BLaER1 (cell line): Measurements from ENCODE around the gene BAG5.

Source experiments
- H3K27ac ChIP-seq: shearing (Covaris generic); formaldehyde crosslinking; 2 replicates; pipeline ENCODE4 v1.8.1; 2022
- H3K27me3 ChIP-seq: shearing (Covaris generic); formaldehyde crosslinking; 2 replicates; pipeline ENCODE4 v1.8.1; 2022
- H3K36me3 ChIP-seq: shearing (Covaris generic); formaldehyde crosslinking; 2 replicates; pipeline ENCODE4 v1.8.1; 2022
- H3K4me1 ChIP-seq: shearing (Covaris generic); formaldehyde crosslinking; 2 replicates; pipeline ENCODE4 v1.8.1; 2022
- H3K4me2 ChIP-seq: shearing (Covaris generic); formaldehyde crosslinking; 2 replicates; pipeline ENCODE4 v1.8.1; 2022
- H3K4me3 ChIP-seq: shearing (Covaris generic); formaldehyde crosslinking; 2 replicates; pipeline ENCODE4 v1.8.1; 2022
- H3K9ac ChIP-seq: shearing (Covaris generic); formaldehyde crosslinking; 2 replicates; pipeline ENCODE4 v1.8.1; 2022
- H3K9me3 ChIP-seq: shearing (Covaris generic); formaldehyde crosslinking; 2 replicates; pipeline ENCODE4 v1.8.1; 2022
- H4K20me1 ChIP-seq: shearing (Covaris generic); formaldehyde crosslinking; 2 replicates; pipeline ENCODE4 v1.8.1; 2022
- Cebpa-rat ChIP-seq: shearing (Covaris generic); IDR thresholded peaks from 2 replicates; pipeline ENCODE4 v1.8.1; 2022

The BAG5 gene

DNA sequence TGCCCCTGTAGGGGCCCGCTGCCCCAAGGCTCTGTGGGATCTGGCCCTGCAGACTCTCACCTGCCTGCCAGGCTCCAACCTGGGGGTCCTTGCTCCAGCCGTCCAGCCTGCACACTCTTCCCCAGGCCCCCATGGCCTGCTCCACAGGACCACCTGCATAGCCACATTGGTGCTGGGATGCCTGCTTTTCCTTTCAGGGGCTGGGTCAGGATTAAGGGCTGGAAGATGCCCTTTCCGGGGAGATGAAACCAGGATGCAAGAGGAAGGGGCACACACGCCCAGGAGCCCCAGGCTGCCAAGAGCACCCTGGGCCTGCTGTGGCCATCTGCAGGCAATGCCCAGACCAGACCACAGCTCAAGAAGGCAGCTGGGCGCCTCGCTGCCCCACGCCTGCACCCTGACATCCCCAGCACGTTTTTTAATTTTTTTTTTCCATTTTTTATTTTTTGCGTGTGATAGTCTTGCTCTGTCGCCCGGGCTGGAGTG lies 15.0 kb downstream of the BAG5 start:
- Histone ChIP-seq H3K9me3 (no peaks in the 10 kb centered on the region), H3K4me2 (peak overlapping the region; percentile 91), H3K36me3 (no peaks in the 10 kb centered on the region), H3K4me3 (no peak overlapping the region), H3K27ac (no peak overlapping the region; the same call in 1 of the 2 replicates), H3K27me3 (no peaks in the 10 kb centered on the region), H3K4me1 (peaks cover 100% of the 10 kb centered on the region), H3K9ac (no peak overlapping the region), H4K20me1 (peaks cover 22% of the 10 kb centered on the region)
- no peak for TF ChIP-seq Cebpa-rat

GRCh38 chr14:103546652-103547454 lies 15.6 kb downstream of the BAG5 start:
- Histone ChIP-seq H3K9ac (no peak overlapping the region), H3K27ac (no peak overlapping the region; the same call in 1 of the 2 replicates), H3K4me3 (no peak overlapping the region), H3K4me1 (peaks cover 100% of the 10 kb centered on the region), H4K20me1 (peaks cover 17% of the 10 kb centered on the region; the same call in 1 of the 2 replicates), H3K36me3 (no peaks in the 10 kb centered on the region), H3K9me3 (no peaks in the 10 kb centered on the region), H3K27me3 (no peaks in the 10 kb centered on the region), H3K4me2 (peak overlapping the region; percentile 91)
- TF ChIP-seq Cebpa-rat: no peak

DNA sequence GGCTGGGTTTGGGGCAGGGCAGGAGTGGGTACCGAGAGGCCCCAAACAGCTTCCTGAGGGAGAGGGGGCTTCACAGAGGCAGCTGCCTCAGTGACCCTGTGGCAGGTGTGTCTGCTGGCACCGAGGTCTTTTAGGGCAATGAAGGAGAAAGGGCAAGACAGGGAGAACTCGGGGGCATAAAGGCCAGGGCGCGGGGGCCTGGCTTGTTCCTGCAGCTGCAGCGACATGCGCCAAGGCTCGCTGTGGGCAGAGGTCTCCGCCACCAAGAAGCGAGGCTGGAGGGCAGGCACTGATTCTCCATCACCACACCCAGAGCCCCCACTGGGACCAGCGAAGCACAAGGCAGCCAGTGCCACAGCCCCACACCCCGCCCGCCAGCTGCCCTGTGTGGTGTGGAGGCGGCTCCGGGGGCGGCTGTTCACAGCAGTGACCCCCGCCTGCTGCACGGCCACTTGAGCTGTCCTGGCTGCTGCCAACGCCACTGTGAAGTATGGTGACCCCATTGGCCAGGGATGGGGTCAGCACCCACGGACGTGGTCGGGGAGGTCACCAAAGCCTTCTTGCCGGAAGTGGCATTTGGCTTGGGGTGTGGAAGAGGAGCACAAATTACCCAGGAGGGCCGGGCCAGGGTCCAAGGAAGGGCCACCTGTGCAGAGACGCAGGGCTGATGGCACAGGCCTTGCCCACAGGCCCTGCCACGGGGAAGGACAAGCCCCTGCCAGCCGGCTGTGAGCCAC lies 16.4 kb downstream of the BAG5 start:
- peak overlapping the region; percentile 91 for H3K4me2 ChIP-seq
- H3K27me3 ChIP-seq: no peaks in the 10 kb centered on the region
- TF ChIP-seq Cebpa-rat: no peak
- H3K9me3 ChIP-seq: no peaks in the 10 kb centered on the region
- H3K4me1 ChIP-seq: peaks cover 100% of the 10 kb centered on the region
- peak overlapping the region; percentile 87 for H3K27ac ChIP-seq
- H3K4me3 ChIP-seq: no peak overlapping the region
- H3K9ac ChIP-seq: peak overlapping the region; percentile 57
- no peaks in the 10 kb centered on the region for H3K36me3 ChIP-seq
- peaks cover 17% of the 10 kb centered on the region; the same call in 1 of the 2 replicates for H4K20me1 ChIP-seq

DNA sequence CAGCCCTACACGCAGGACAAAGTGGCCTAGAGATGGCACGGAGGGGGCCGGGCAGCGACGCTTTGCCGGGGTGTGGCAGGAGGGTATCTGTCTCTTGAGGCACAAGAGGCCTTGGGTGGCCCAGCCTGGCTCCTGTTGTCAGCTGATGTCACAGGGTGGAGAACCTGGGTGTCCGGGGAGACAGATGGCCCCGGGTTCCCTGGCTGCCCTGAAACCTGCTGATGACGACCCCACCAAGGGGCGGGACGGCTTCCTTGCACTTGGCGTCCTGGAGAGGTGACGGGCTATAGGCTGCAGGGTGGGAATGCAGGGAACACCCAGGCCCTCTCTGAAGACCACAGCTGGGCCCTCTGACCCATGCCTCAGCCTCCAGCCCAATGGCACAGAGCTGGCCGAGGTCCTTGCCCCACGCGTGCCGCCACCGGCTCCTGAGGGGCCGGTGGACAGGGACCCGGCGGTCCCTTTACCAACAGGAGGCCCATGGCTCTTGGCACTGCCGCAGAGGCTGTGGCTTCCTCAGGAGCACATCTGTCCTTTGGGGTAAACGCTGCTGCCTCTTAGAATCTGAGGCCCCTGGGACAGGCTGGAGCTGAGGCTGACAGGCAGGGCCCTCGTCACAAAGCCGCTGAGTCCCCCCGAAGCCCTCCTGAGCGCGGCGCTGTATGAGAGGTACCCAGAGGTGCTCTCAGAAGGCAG lies 17.1 kb downstream of the BAG5 start:
- H3K27me3 ChIP-seq: no peaks in the 10 kb centered on the region
- H3K9ac ChIP-seq: peak overlapping the region; percentile 57
- no peak for TF ChIP-seq Cebpa-rat
- H3K27ac ChIP-seq: peak overlapping the region; percentile 87
- H3K9me3 ChIP-seq: no peaks in the 10 kb centered on the region
- H3K4me2 ChIP-seq: peak overlapping the region; percentile 91
- H4K20me1 ChIP-seq: peaks cover 10% of the 10 kb centered on the region; the same call in 1 of the 2 replicates
- H3K36me3 ChIP-seq: no peaks in the 10 kb centered on the region
- no peak overlapping the region for H3K4me3 ChIP-seq
- peaks cover 100% of the 10 kb centered on the region for H3K4me1 ChIP-seq

GRCh38 chr14:103544388-103545218 lies 17.9 kb downstream of the BAG5 start:
- no peaks in the 10 kb centered on the region for H3K36me3 ChIP-seq
- H3K27ac ChIP-seq: peak overlapping the region; percentile 87
- H3K4me3 ChIP-seq: no peak overlapping the region
- peak overlapping the region; percentile 72 for H3K9ac ChIP-seq
- H3K27me3 ChIP-seq: no peaks in the 10 kb centered on the region
- peaks cover 8% of the 10 kb centered on the region; the same call in 1 of the 2 replicates for H4K20me1 ChIP-seq
- H3K9me3 ChIP-seq: no peaks in the 10 kb centered on the region
- TF ChIP-seq Cebpa-rat: no peak
- peak overlapping the region; percentile 91 for H3K4me2 ChIP-seq
- peaks cover 100% of the 10 kb centered on the region for H3K4me1 ChIP-seq

GRCh38 chr14:103543721-103544387 lies 18.6 kb downstream of the BAG5 start:
- TF ChIP-seq Cebpa-rat: no peak
- Histone ChIP-seq H4K20me1 (peaks cover 8% of the 10 kb centered on the region; the same call in 1 of the 2 replicates), H3K4me1 (peaks cover 100% of the 10 kb centered on the region), H3K36me3 (no peaks in the 10 kb centered on the region), H3K27ac (peak overlapping the region; percentile 87), H3K27me3 (no peaks in the 10 kb centered on the region), H3K9me3 (no peaks in the 10 kb centered on the region), H3K4me2 (peak overlapping the region; percentile 91), H3K9ac (peak overlapping the region; percentile 72), H3K4me3 (no peak overlapping the region)

DNA sequence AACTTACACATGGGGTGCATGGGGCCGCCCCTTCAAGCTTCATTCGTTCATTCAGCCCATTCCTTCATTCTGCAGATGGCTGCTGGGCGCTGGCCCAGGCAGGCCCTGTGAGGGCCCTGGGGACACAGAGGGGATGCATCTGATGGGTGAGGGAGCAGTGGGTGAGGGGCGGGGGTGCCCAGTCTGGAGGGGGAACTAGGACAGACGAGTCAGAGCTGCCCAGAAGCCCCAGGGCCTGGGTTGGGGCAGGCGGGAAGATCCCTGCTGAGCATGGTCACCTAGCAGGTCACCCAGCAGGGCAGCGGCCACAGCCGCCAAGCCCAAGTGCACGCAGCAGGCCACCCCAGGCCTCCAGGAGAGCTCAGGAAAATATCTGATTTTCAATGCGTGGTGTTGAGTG lies 19.3 kb downstream of the BAG5 start:
- H3K27ac ChIP-seq: peak overlapping the region; percentile 87
- H3K4me2 ChIP-seq: peak overlapping the region; percentile 91

DNA sequence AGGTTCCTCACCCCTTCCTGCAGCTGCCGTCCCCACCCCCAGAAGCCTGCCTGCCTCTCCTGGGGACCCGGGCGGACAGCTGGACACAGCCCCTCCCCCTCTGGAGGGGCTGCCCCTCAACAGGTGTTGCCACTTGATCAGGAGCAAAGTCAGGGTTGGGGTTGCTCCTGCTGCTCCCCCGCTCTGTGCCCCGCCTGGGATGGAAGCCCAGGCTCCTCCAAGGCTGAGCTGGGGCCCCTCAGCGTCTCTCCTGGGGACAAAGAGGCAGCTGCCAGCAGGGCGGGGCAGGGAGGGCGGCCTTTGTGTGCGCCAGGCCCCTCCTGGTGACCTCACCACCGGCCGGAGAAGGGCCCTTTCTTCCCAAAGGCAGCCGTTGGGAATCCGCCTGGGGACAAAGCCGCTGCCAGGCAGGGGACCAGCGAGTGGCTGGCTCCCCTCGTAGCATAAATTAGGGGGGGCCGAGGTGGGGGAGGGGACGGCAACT lies 19.8 kb downstream of the BAG5 start:
- no peaks in the 10 kb centered on the region for H3K36me3 ChIP-seq
- H3K9me3 ChIP-seq: no peaks in the 10 kb centered on the region
- no peaks in the 10 kb centered on the region for H3K27me3 ChIP-seq
- H3K4me1 ChIP-seq: peaks cover 98% of the 10 kb centered on the region
- H3K4me2 ChIP-seq: peak overlapping the region; percentile 91
- peak overlapping the region; percentile 72 for H3K9ac ChIP-seq
- peaks cover 12% of the 10 kb centered on the region; the same call in 1 of the 2 replicates for H4K20me1 ChIP-seq
- peak overlapping the region; percentile 87 for H3K27ac ChIP-seq
- no peak for TF ChIP-seq Cebpa-rat
- H3K4me3 ChIP-seq: peak overlapping the region; percentile 48; the same call in 1 of the 2 replicates

More for the DNA sequence above, 19.3 kb downstream of the BAG5 start:
- H4K20me1 ChIP-seq: peaks cover 8% of the 10 kb centered on the region; the same call in 1 of the 2 replicates
- H3K9me3 ChIP-seq: no peaks in the 10 kb centered on the region
- no peaks in the 10 kb centered on the region for H3K36me3 ChIP-seq
- peak overlapping the region; percentile 72 for H3K9ac ChIP-seq
- peaks cover 100% of the 10 kb centered on the region for H3K4me1 ChIP-seq
- H3K27me3 ChIP-seq: no peaks in the 10 kb centered on the region
- TF ChIP-seq Cebpa-rat: no peak
- H3K4me3 ChIP-seq: peak overlapping the region; percentile 48; the same call in 1 of the 2 replicates
